Fibroblast of lung (primary cell): Measurements from ENCODE around the gene ECHS1. TPM values are rescaled to one million over a fixed set of nuclear protein-coding genes. Genes with fewer than 3 reads are reported as not detected.
A peak's percentile ranks its signal among the peaks of the same experiment; 100 is the strongest.

Experiments used
- DNase-seq, 2 donors: peaks; one replicate each; pipeline versions ENCODE4 v3.0.0 to v3.0.0-alpha.2; 2010; ENCODE audit warnings: low read depth in 2 of 2
- H2AFZ ChIP-seq: 2 replicates; pipeline ENCODE4 v1.5.1; 2012; ENCODE audit warnings: low read length, control low read depth, inconsistent platforms
- H3K27ac ChIP-seq: 2 replicates; pipeline ENCODE4 v1.5.1; 2011; ENCODE audit warnings: low read length, control low read depth; ENCODE audit not compliant: insufficient read depth
- H3K27me3 ChIP-seq: 2 replicates; pipeline ENCODE4 v1.5.1; 2011; ENCODE audit warnings: mild to moderate bottlenecking, low read length; ENCODE audit not compliant: control insufficient read depth, insufficient read depth
- H3K36me3 ChIP-seq: 2 replicates; pipeline ENCODE4 v1.5.1; 2011; ENCODE audit warnings: low read length; ENCODE audit not compliant: control insufficient read depth, insufficient read depth
- H3K4me1 ChIP-seq: 2 replicates; pipeline ENCODE4 v1.5.1; 2011; ENCODE audit warnings: low read length; ENCODE audit not compliant: control insufficient read depth, insufficient read depth; ENCODE audit errors: extremely low read depth
- H3K4me2 ChIP-seq: 2 replicates; pipeline ENCODE4 v1.5.1; 2011; ENCODE audit warnings: low read length, control low read depth; ENCODE audit not compliant: insufficient read depth; ENCODE audit errors: extremely low read depth
- H3K4me3 ChIP-seq, 4 experiments: fragments of 200-600 bp in 1 of 4; sonication (generic) in 1 of 4; replicated peaks in 1 of 4; 2 replicates each; pipeline ENCODE4 v1.5.1; 2011 to 2016; ENCODE audit warnings: low read length in 4 of 4, low read depth in 3 of 4, mild to moderate bottlenecking in 3 of 4, control low read depth in 2 of 4, inconsistent platforms in 1 of 4, mixed read lengths in 1 of 4; ENCODE audit not compliant: insufficient read depth in 1 of 4; ENCODE audit errors: control extremely low read depth in 1 of 4
- H3K79me2 ChIP-seq: 2 replicates; pipeline ENCODE4 v1.5.1; 2012; ENCODE audit warnings: mild to moderate bottlenecking, low read length, inconsistent platforms; ENCODE audit not compliant: control insufficient read depth, insufficient read depth
- H3K9ac ChIP-seq: 2 replicates; pipeline ENCODE4 v1.5.1; 2011; ENCODE audit warnings: mild to moderate bottlenecking, low read length, control low read depth; ENCODE audit not compliant: insufficient read depth
- H3K9me3 ChIP-seq: 2 replicates; pipeline ENCODE4 v1.5.1; 2012; ENCODE audit warnings: low read depth, low read length; ENCODE audit not compliant: control insufficient read depth, insufficient read depth
- H4K20me1 ChIP-seq: 2 replicates; pipeline ENCODE4 v1.5.1; 2011; ENCODE audit warnings: low read length; ENCODE audit not compliant: control insufficient read depth, insufficient read depth; ENCODE audit errors: extremely low read depth
- CTCF ChIP-seq, 2 donors: IDR thresholded peaks in 1 of 2; conservative IDR thresholded peaks in 1 of 2; 1 replicate in 1 of 2; 2 replicates in 1 of 2; pipeline ENCODE4 v1.5.1; 2011 to 2012; ENCODE audit warnings: low read length in 2 of 2, control low read depth in 1 of 2, inconsistent platforms in 1 of 2, low read depth in 1 of 2, mild to moderate bottlenecking in 1 of 2
- EZH2 ChIP-seq: IDR thresholded peaks from 2 replicates; pipeline ENCODE4 v1.5.1; 2012; ENCODE audit warnings: low read length, control low read depth, mild to moderate bottlenecking; ENCODE audit errors: missing control alignments
- polyA plus RNA-seq, 2 donors: library from polyadenylated mRNA; depleted of rRNA in 1 of 2; stranded (reverse) in 1 of 2; unstranded in 1 of 2; fragments of >200 nt; gene quantifications; 2 replicates each; pipeline ENCODE4 v1.2.1, GENCODE V29; 2011 to 2012; ENCODE audit warnings: missing spikeins in 1 of 2
- total RNA-seq: library from RNA; depleted of rRNA; stranded (reverse); fragments of >200 nt; gene quantifications from 2 replicates; pipeline ENCODE4 v1.2.1, GENCODE V29; 2014

The ECHS1 gene
- total and polyA plus RNA-seq, 2 donors (not counting 1 experiment from before 2014, with no cell fraction given): 63.9 to 71.9 TPM

- no peak for TF ChIP-seq EZH2
- no peak for TF ChIP-seq CTCF (conservative IDR thresholded peaks at IDR 0.05 in 1 of 2, IDR thresholded peaks at IDR 0.05 in 1 of 2; ENCODE audit: low read depth in 1 of 2, low read length in 2 of 2)
- H3K79me2 ChIP-seq: peaks cover 31% of the 10 kb centered on the region
Observed at GRCh38 chr10:133405272-133405671, 32.1 kb upstream of the ECHS1 start.

GRCh38 chr10:133403784-133404183, 30.6 kb upstream of the ECHS1 start:
- no peak overlapping the region for H3K4me3 ChIP-seq
- no peaks in the 10 kb centered on the region for H3K9me3 ChIP-seq
- H3K36me3 ChIP-seq: peaks cover 21% of the 10 kb centered on the region
- no peak overlapping the region for H2AFZ ChIP-seq
- no peak for TF ChIP-seq CTCF (conservative IDR thresholded peaks at IDR 0.05 in 1 of 2, IDR thresholded peaks at IDR 0.05 in 1 of 2; ENCODE audit: low read depth in 1 of 2, low read length in 2 of 2)
- TF ChIP-seq EZH2: no peak
- no peak for DNase-seq
- no peaks in the 10 kb centered on the region for H3K27me3 ChIP-seq
- H3K27ac ChIP-seq: no peak overlapping the region
- H3K4me1 ChIP-seq: peaks cover 10% of the 10 kb centered on the region
- H3K79me2 ChIP-seq: peaks cover 22% of the 10 kb centered on the region
- no peak overlapping the region for H3K4me2 ChIP-seq
- H4K20me1 ChIP-seq: no peaks in the 10 kb centered on the region
- H3K9ac ChIP-seq: no peak overlapping the region

More at GRCh38 chr10:133405272-133405671, 32.1 kb upstream of the ECHS1 start:
- no peak overlapping the region for H3K9ac ChIP-seq
- H2AFZ ChIP-seq: no peak overlapping the region
- DNase-seq: peak in 1 of 2 donors; percentile 64
- H3K27me3 ChIP-seq: no peaks in the 10 kb centered on the region
- no peak overlapping the region for H3K4me2 ChIP-seq
- H3K36me3 ChIP-seq: peaks cover 17% of the 10 kb centered on the region
- no peaks in the 10 kb centered on the region for H3K9me3 ChIP-seq
- no peak overlapping the region for H3K4me3 ChIP-seq
- H3K4me1 ChIP-seq: peaks cover 10% of the 10 kb centered on the region
- H4K20me1 ChIP-seq: no peaks in the 10 kb centered on the region
- no peak overlapping the region for H3K27ac ChIP-seq

GRCh38 chr10:133403359-133403758, 30.2 kb upstream of the ECHS1 start:
- no peak overlapping the region for H3K27ac ChIP-seq
- no peaks in the 10 kb centered on the region for H3K27me3 ChIP-seq
- DNase-seq: no peak
- peaks cover 10% of the 10 kb centered on the region for H3K4me1 ChIP-seq
- H3K4me2 ChIP-seq: no peak overlapping the region
- H4K20me1 ChIP-seq: no peaks in the 10 kb centered on the region
- no peak overlapping the region for H2AFZ ChIP-seq
- H3K9ac ChIP-seq: no peak overlapping the region
- no peaks in the 10 kb centered on the region for H3K9me3 ChIP-seq
- H3K79me2 ChIP-seq: peaks cover 20% of the 10 kb centered on the region
- H3K36me3 ChIP-seq: peaks cover 22% of the 10 kb centered on the region
- H3K4me3 ChIP-seq: no peak overlapping the region
- TF ChIP-seq CTCF (conservative IDR thresholded peaks at IDR 0.05 in 1 of 2, IDR thresholded peaks at IDR 0.05 in 1 of 2; ENCODE audit: low read depth in 1 of 2, low read length in 2 of 2) (no peak), EZH2 (no peak)
